ENCODE data around the gene RGS8. TPM values are rescaled to one million over a fixed set of nuclear protein-coding genes. Genes with fewer than 3 reads are reported as not detected.

Gene RGS8
- total RNA-seq, 1 experiment from 2014 or later, result not detected

DNA sequence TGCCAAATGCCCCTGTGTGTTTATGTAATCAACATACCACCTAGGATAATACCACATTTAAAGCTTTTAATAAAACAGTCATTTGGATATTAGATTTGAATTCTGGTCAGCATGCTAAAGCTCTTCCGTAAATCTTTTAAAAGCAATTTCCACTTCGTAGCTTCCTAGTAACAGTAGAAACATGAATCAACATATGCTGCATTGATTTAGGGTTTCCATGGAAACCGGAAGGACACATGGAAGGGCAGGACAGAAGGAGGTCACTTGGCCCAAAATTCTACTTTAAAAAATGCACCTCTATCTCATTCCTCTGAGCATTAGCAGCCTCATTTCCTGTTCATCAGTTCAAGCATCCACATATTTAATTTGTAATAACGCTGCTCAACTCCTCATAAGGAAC lies 8.1 kb downstream of the RGS8 start:
- no peak for ATAC-seq
- in situ Hi-C loops (cut with HindIII; ENCODE audit: low pct_unique_long_range_greater_than_20kb, low sequenced_read_pairs), result no loop called here
- no peak for DNase-seq (ENCODE audit: low read depth, low spot score)
- no TSS peak for BruUV-seq (replicated peaks)
- no peaks in the 10 kb centered on the region for H3K4me1 ChIP-seq (ENCODE audit: control insufficient read depth, insufficient read depth, low read length)
- H3K36me3 ChIP-seq (ENCODE audit: control insufficient read depth, insufficient read depth, low read length), result no peaks in the 10 kb centered on the region
- H3K27me3 ChIP-seq (ENCODE audit: control insufficient read depth, insufficient read depth, low read length), result peaks cover 7% of the 10 kb centered on the region
- POLR2A ChIA-PET, result no interaction called here
- no peaks in the 10 kb centered on the region for H3K9me3 ChIP-seq (ENCODE audit: control insufficient read depth, insufficient read depth, low read depth, low read length)
- no peak for TF ChIP-seq SIN3A (IDR thresholded peaks at IDR 0.05; ENCODE audit: borderline replicate concordance, insufficient read depth, low read depth, low read length)
- TF ChIP-seq, protein P1, sequence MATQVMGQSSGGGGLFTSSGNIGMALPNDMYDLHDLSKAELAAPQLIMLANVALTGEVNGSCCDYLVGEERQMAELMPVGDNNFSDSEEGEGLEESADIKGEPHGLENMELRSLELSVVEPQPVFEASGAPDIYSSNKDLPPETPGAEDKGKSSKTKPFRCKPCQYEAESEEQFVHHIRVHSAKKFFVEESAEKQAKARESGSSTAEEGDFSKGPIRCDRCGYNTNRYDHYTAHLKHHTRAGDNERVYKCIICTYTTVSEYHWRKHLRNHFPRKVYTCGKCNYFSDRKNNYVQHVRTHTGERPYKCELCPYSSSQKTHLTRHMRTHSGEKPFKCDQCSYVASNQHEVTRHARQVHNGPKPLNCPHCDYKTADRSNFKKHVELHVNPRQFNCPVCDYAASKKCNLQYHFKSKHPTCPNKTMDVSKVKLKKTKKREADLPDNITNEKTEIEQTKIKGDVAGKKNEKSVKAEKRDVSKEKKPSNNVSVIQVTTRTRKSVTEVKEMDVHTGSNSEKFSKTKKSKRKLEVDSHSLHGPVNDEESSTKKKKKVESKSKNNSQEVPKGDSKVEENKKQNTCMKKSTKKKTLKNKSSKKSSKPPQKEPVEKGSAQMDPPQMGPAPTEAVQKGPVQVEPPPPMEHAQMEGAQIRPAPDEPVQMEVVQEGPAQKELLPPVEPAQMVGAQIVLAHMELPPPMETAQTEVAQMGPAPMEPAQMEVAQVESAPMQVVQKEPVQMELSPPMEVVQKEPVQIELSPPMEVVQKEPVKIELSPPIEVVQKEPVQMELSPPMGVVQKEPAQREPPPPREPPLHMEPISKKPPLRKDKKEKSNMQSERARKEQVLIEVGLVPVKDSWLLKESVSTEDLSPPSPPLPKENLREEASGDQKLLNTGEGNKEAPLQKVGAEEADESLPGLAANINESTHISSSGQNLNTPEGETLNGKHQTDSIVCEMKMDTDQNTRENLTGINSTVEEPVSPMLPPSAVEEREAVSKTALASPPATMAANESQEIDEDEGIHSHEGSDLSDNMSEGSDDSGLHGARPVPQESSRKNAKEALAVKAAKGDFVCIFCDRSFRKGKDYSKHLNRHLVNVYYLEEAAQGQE (IDR thresholded peaks at IDR 0.05; ENCODE audit: insufficient read depth in 1 of 2, low read depth in 2 of 2, low read length in 1 of 2), result no peak
- no peak for TF ChIP-seq CTCF (IDR thresholded peaks at IDR 0.05)
- TF ChIP-seq TCF7L2 (IDR thresholded peaks at IDR 0.05; ENCODE audit: low read depth, low read length), result no peak
- TF ChIP-seq POLR2AphosphoS5 (IDR thresholded peaks at IDR 0.05; ENCODE audit: low read depth, low read length), result no peak
- CTCF ChIA-PET, result no interaction called here
- no peak overlapping the region for H3K27ac ChIP-seq (ENCODE audit: low read length)
- no peak overlapping the region for H3K4me3 ChIP-seq (ENCODE audit: low read depth in 2 of 2, low read length in 2 of 2)
- intact Hi-C loops (cut with micrococcal nuclease; ENCODE audit: unreplicated experiment), result no loop called here

GRCh38 chr1:182674346-182675246 lies 9.8 kb downstream of the RGS8 start:
- BruUV-seq (replicated peaks), result no TSS peak
- POLR2A ChIA-PET, result no interaction called here
- peaks cover 7% of the 10 kb centered on the region for H3K27me3 ChIP-seq (ENCODE audit: control insufficient read depth, insufficient read depth, low read length)
- in situ Hi-C loops (cut with HindIII; ENCODE audit: low pct_unique_long_range_greater_than_20kb, low sequenced_read_pairs) (no loop called here), intact Hi-C loops (cut with micrococcal nuclease; ENCODE audit: unreplicated experiment) (no loop called here)
- H3K4me1 ChIP-seq (ENCODE audit: control insufficient read depth, insufficient read depth, low read length), result no peaks in the 10 kb centered on the region
- ATAC-seq, result 0 out of 2 replicates have a peak, but pooled peaks have one; percentile 48
- H3K36me3 ChIP-seq (ENCODE audit: control insufficient read depth, insufficient read depth, low read length), result no peaks in the 10 kb centered on the region
- no peak overlapping the region for H3K27ac ChIP-seq (ENCODE audit: low read length)
- DNase-seq (ENCODE audit: low read depth, low spot score), result no peak
- CTCF ChIA-PET, result no interaction called here
- no peak overlapping the region for H3K4me3 ChIP-seq (ENCODE audit: low read depth in 2 of 2, low read length in 2 of 2)
- H3K9me3 ChIP-seq (ENCODE audit: control insufficient read depth, insufficient read depth, low read depth, low read length), result no peaks in the 10 kb centered on the region
- TF ChIP-seq POLR2AphosphoS5 (IDR thresholded peaks at IDR 0.05; ENCODE audit: low read depth, low read length) (no peak), SIN3A (IDR thresholded peaks at IDR 0.05; ENCODE audit: borderline replicate concordance, insufficient read depth, low read depth, low read length) (no peak), TCF7L2 (IDR thresholded peaks at IDR 0.05; ENCODE audit: low read depth, low read length) (no peak), CTCF (IDR thresholded peaks at IDR 0.05) (no peak)
- TF ChIP-seq, protein P1 (IDR thresholded peaks at IDR 0.05; ENCODE audit: insufficient read depth in 1 of 2, low read depth in 2 of 2, low read length in 1 of 2), result no peak
